ENCODE measurements around the gene SNED1.

SNED1 gene

GRCh38 chr2:240960971-240961876 lies 37.2 kb upstream of the SNED1 start:
- Histone ChIP-seq H3K4me2 (ENCODE audit: low read length) (no peak overlapping the region), H3K79me2 (ENCODE audit: control insufficient read depth, low read length) (no peaks in the 10 kb centered on the region), H4K20me1 (ENCODE audit: control insufficient read depth, insufficient read depth, low read depth, low read length) (no peaks in the 10 kb centered on the region), H3K4me3 (ENCODE audit: low read length) (no peak overlapping the region), H3K27me3 (ENCODE audit: control insufficient read depth, low read length) (no peaks in the 10 kb centered on the region), H3K9me3 (ENCODE audit: control insufficient read depth, insufficient read depth, low read length) (no peaks in the 10 kb centered on the region), H3K36me3 (ENCODE audit: control insufficient read depth, low read length) (no peaks in the 10 kb centered on the region), H3K27ac (ENCODE audit: low read depth, low read length) (no peak overlapping the region), H3K9me2 (replicated peaks; ENCODE audit: control insufficient read depth, low read length) (no peaks in the 10 kb centered on the region), H3F3A (ENCODE audit: control insufficient read depth, insufficient read depth) (no peaks in the 10 kb centered on the region), H3K4me1 (ENCODE audit: control insufficient read depth, low read length) (no peaks in the 10 kb centered on the region)
- TF ChIP-seq CTCF (IDR thresholded peaks at IDR 0.05; ENCODE audit: low read depth, low read length, poor library complexity, severe bottlenecking) (no peak), EZH2phosphoT487 (IDR thresholded peaks at IDR 0.05; ENCODE audit: borderline replicate concordance, low read length) (no peak)

GRCh38 chr2:240961910-240962299 lies 36.5 kb upstream of the SNED1 start:
- no peak overlapping the region for H3K27ac ChIP-seq (ENCODE audit: low read depth, low read length)
- H4K20me1 ChIP-seq (ENCODE audit: control insufficient read depth, insufficient read depth, low read depth, low read length), result no peaks in the 10 kb centered on the region
- H3K36me3 ChIP-seq (ENCODE audit: control insufficient read depth, low read length), result no peaks in the 10 kb centered on the region
- no peaks in the 10 kb centered on the region for H3K9me2 ChIP-seq (replicated peaks; ENCODE audit: control insufficient read depth, low read length)
- H3F3A ChIP-seq (ENCODE audit: control insufficient read depth, insufficient read depth), result no peaks in the 10 kb centered on the region
- no peaks in the 10 kb centered on the region for H3K4me1 ChIP-seq (ENCODE audit: control insufficient read depth, low read length)
- no peaks in the 10 kb centered on the region for H3K9me3 ChIP-seq (ENCODE audit: control insufficient read depth, insufficient read depth, low read length)
- no peak overlapping the region for H3K4me2 ChIP-seq (ENCODE audit: low read length)
- no peaks in the 10 kb centered on the region for H3K27me3 ChIP-seq (ENCODE audit: control insufficient read depth, low read length)
- TF ChIP-seq EZH2phosphoT487 (IDR thresholded peaks at IDR 0.05; ENCODE audit: borderline replicate concordance, low read length), result no peak
- H3K4me3 ChIP-seq (ENCODE audit: low read length), result no peak overlapping the region
- no peaks in the 10 kb centered on the region for H3K79me2 ChIP-seq (ENCODE audit: control insufficient read depth, low read length)

- no peak overlapping the region for H3K4me3 ChIP-seq (ENCODE audit: low read length)
- no peaks in the 10 kb centered on the region for H3K27me3 ChIP-seq (ENCODE audit: control insufficient read depth, low read length)
- H3K9me2 ChIP-seq (replicated peaks; ENCODE audit: control insufficient read depth, low read length), result no peaks in the 10 kb centered on the region
- no peak for TF ChIP-seq EZH2phosphoT487 (IDR thresholded peaks at IDR 0.05; ENCODE audit: borderline replicate concordance, low read length)
- H3K79me2 ChIP-seq (ENCODE audit: control insufficient read depth, low read length), result no peaks in the 10 kb centered on the region
- H3K27ac ChIP-seq (ENCODE audit: low read depth, low read length), result no peak overlapping the region
- no peak overlapping the region for H3K4me2 ChIP-seq (ENCODE audit: low read length)
- H3K4me1 ChIP-seq (ENCODE audit: control insufficient read depth, low read length), result no peaks in the 10 kb centered on the region
- no peaks in the 10 kb centered on the region for H3K36me3 ChIP-seq (ENCODE audit: control insufficient read depth, low read length)
- H3K9me3 ChIP-seq (ENCODE audit: control insufficient read depth, insufficient read depth, low read length), result no peaks in the 10 kb centered on the region
- H4K20me1 ChIP-seq (ENCODE audit: control insufficient read depth, insufficient read depth, low read depth, low read length), result no peaks in the 10 kb centered on the region
- H3F3A ChIP-seq (ENCODE audit: control insufficient read depth, insufficient read depth), result no peaks in the 10 kb centered on the region
Observed at GRCh38 chr2:240962300-240963064, 35.9 kb upstream of the SNED1 start.

GRCh38 chr2:240963065-240963867 lies 35.2 kb upstream of the SNED1 start:
- H3F3A ChIP-seq (ENCODE audit: control insufficient read depth, insufficient read depth), result no peaks in the 10 kb centered on the region
- H3K36me3 ChIP-seq (ENCODE audit: control insufficient read depth, low read length), result no peaks in the 10 kb centered on the region
- no peak overlapping the region for H3K27ac ChIP-seq (ENCODE audit: low read depth, low read length)
- H3K9me3 ChIP-seq (ENCODE audit: control insufficient read depth, insufficient read depth, low read length), result no peaks in the 10 kb centered on the region
- H3K27me3 ChIP-seq (ENCODE audit: control insufficient read depth, low read length), result no peaks in the 10 kb centered on the region
- H4K20me1 ChIP-seq (ENCODE audit: control insufficient read depth, insufficient read depth, low read depth, low read length), result no peaks in the 10 kb centered on the region
- H3K4me2 ChIP-seq (ENCODE audit: low read length), result no peak overlapping the region
- H3K4me1 ChIP-seq (ENCODE audit: control insufficient read depth, low read length), result no peaks in the 10 kb centered on the region
- no peaks in the 10 kb centered on the region for H3K9me2 ChIP-seq (replicated peaks; ENCODE audit: control insufficient read depth, low read length)
- no peaks in the 10 kb centered on the region for H3K79me2 ChIP-seq (ENCODE audit: control insufficient read depth, low read length)
- H3K4me3 ChIP-seq (ENCODE audit: low read length), result no peak overlapping the region
- TF ChIP-seq CTCF (IDR thresholded peaks at IDR 0.05; ENCODE audit: low read depth, low read length, poor library complexity, severe bottlenecking) (no peak), EZH2phosphoT487 (IDR thresholded peaks at IDR 0.05; ENCODE audit: borderline replicate concordance, low read length) (no peak)

Data from DOHH2 (cell line).